ENCODE measurements around the gene CDH23.

- TF ChIP-seq CTCF (conservative IDR thresholded peaks at IDR 0.05; ENCODE audit: low read length) (no peak), EZH2phosphoT487 (IDR thresholded peaks at IDR 0.05; ENCODE audit: borderline replicate concordance) (no peak)
Observed at GRCh38 chr10:71685554-71686232, 289.0 kb downstream of the CDH23 start.

All from Loucy (cell line).